NCI-H2171 treated with DMSO at 0.1 percent for 48 hours (cell line): ENCODE results near the gene ILF2.
A peak's percentile ranks its signal among the peaks of the same experiment; 100 is the strongest.

ENCODE experiments used
- DNase-seq: peaks from one replicate; lab custom pipeline; 2025; lab: John Stamatoyannopoulos, UW

Gene ILF2

GRCh38 chr1:153627715-153628626 lies 42.8 kb downstream of the ILF2 start, which contains the start of gene S100A1:
TSS of gene S100A1 (plus strand) at chr1:153628434. CDS start at chr1:153630522, 2,088 bp downstream.
- DNase-seq: no peak

DNA sequence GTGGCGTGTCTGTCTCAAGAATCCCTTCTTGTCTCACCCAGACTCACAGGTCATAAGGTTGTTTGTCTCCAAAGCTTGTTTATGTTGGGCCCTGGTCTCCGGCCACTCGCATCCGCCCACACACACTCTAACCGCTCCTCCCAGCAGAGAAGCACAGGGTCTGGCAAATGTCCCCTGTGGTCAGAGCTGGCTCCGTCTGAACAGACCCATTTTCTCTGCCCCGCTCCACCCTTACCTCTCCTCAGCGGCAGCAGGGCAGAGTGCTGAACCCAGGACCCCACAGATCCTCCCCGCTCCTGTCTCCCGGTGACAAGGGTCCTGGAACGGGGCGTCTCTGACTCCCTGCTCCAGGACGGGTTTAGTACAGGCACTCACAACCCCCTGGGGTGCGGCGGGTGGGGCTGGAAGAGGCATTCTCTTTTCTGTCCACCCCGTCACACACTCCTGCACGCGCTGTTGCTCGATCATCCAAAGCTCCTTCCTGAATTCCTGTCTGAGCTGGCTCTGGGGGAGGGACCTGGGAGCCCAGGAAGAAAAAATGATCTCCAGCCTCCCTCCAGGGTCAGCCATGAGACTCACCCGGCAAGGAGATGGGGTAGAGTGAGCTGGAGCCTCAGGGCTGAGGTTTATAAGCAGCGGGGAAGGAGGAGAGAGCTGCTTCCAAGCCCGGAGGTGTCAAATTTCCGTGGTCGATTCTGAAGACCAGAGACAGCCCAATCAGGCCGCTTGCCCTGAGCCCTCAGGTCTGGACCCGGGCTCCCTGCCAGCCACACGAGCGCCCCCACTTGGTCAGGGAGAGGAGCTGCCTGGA lies 43.7 kb downstream of the ILF2 start, which contains the start of gene S100A13:
TSS of gene S100A13 (minus strand) at position 602 of the 811 bp plus-strand sequence. CDS start 1,033 bp downstream, outside the sequence.
- peak; percentile 62 for DNase-seq

DNA sequence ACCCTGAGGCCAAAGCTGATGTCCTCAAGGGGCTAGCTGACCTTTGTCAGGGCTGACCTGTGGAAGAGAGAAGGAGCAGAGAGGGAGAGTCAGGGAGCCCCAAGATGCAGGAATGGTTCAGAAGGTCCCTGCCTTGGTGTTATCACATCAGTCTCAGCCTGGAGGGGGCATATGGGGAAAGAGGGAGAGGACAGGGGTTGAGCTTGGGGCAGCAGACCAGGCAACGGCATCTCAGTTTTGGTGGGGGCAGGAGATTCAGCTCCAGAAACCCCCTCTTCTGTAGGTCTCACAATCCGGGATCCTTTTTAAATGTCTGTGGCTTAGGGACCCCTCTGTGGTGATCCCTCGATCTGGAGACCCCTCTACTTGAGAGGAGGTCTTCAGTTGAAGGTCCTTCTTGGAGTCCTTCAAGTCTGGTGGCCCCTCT lies 44.3 kb downstream of the ILF2 start:
- no peak for DNase-seq

DNA sequence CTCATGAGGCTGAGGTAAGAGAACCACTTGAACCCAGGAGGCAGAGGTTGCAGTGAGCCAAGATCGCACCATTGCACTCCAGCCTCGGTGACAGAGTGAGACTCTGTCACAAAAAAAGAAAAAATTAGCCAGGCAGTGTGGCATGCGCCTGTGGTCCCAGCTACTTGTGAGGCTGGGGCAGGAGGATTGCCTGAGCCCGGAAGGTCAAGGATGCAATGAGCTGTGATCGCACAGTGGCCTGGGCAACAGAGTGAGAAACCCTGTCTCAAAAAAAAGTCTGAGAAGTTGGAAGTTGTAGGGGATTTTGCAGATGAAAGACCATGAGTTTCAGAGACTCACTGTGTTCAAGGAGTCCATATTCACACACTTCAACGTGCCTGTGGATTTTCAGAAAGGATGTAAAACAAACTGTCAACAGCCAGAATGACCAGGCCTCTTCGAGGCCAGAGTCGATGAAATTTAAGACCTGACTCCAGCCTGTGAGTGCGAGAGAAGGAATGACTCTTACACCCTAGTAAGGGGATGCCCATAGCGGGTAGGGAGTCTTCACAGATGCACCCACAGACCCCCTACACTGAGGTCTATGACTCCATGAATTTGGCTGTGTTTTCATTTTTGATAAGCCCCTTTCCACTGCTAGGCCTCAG lies 45.7 kb downstream of the ILF2 start:
- DNase-seq: no peak

- no peak for DNase-seq
Measured at GRCh38 chr1:153623101-153623500, 47.7 kb downstream of the ILF2 start.

DNA sequence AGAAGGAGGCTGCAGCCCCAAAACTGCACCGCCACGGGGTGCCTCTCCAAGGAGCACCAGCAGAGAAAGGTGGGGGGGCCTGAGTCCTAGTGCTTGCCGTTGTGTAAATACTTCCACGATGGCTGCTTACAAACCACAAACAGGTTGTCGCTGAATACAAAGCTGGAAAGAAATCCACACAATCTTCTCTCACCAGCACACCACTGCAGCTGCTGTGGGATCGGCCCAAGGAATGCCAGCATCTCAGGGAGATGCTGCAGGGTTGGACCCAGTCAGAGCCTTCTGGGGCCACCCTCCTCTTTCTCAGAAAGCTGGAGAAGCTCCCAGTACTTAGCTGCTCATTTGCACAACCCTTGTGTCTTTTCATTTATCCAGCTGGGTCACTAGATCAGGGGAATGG lies 51.6 kb downstream of the ILF2 start:
- DNase-seq: no peak

DNA sequence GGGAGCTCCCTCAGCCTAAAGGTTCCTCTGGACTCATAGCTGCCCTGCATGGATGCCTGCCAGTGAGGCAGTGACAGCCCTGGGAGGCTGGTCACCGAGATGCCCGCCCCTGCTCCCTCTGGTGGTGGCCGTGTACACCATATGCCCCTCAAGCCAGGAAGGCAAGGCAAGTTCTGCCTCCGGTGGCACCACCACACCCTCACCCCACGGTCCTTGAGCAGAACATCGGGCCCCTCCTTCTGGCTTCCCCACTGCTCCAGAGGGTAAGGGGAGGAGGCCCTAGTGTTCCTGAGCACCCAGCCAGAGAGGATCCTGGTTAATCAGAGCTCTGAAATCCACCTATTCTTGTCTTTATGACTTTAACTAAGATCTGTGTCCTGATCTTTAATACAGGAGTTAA lies 53.1 kb downstream of the ILF2 start:
- DNase-seq: peak; percentile 12

DNA sequence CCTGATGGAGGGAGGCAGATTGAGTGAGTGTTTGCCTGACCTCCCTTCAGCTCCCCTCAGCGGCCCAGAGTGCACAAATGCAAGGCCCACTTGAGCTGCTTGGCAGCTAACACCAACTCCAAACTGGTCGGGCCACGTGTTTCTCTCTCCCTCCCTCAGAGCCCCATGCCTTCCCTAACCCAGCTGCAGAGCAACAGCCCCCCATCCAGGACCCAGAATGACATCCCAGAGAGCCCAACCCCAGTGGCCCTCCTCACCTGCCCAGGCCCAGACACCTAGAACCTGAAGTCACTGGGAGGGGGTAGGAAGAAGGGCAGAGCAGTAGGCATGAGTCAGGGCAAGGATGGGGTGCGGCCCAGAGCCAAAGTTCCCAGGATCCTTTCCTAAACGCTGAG lies 53.9 kb downstream of the ILF2 start:
- no peak for DNase-seq

DNA sequence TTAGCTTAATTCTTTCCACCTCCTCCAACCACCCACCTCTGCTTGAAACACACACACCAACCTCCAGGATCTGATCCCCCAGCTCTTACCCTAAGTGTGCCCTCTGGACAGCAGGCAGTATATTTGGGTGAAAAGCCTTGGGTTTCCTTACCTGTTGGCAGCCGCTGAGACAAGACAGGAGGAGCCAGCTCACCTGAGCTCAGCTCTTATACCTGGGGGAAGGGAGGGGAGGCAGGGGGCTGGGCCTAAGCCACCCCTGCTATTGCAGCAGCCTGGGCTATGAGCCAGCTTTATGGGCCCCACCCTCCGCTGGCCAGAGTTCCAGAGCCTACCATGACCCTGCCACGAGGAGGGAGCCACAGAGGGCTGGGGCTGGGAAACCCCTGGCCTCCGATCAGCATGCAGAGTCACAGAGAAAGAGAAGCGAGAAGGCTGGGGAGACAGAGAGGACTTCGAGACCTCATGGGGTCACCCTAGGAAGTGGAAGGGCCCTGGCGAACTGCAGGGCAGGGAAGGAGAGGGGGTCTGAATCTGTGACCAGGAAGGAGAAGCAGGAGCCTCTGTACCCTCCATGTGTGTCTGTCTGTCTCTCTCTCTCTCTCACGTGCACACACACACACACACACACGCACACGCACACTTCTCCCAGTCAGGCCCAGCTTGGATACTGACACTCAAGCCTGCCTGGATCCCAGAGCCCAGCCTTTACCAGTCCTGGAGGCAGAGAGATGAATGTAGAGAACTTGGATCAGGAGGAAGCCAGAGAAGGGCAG lies 54.5 kb downstream of the ILF2 start, which contains the start of gene S100A14:
TSS of gene S100A14 (minus strand) at position 182 of the 773 bp plus-strand sequence. CDS start 467 bp downstream, outside the sequence.
- DNase-seq: no peak

GRCh38 chr1:153615406-153615805 lies 55.4 kb downstream of the ILF2 start:
- DNase-seq: no peak

GRCh38 chr1:153614906-153615305 lies 55.9 kb downstream of the ILF2 start:
- DNase-seq: no peak

- DNase-seq: no peak
Measured at GRCh38 chr1:153614189-153614900, 56.4 kb downstream of the ILF2 start.

GRCh38 chr1:153613406-153613805 lies 57.4 kb downstream of the ILF2 start:
- no peak for DNase-seq

- no peak for DNase-seq
Measured at GRCh38 chr1:153612755-153613331, 58.0 kb downstream of the ILF2 start, which contains the start of gene S100A16. TSS of gene S100A16 (minus strand) at chr1:153613137. CDS start at chr1:153608151, 4,986 bp downstream.

DNA sequence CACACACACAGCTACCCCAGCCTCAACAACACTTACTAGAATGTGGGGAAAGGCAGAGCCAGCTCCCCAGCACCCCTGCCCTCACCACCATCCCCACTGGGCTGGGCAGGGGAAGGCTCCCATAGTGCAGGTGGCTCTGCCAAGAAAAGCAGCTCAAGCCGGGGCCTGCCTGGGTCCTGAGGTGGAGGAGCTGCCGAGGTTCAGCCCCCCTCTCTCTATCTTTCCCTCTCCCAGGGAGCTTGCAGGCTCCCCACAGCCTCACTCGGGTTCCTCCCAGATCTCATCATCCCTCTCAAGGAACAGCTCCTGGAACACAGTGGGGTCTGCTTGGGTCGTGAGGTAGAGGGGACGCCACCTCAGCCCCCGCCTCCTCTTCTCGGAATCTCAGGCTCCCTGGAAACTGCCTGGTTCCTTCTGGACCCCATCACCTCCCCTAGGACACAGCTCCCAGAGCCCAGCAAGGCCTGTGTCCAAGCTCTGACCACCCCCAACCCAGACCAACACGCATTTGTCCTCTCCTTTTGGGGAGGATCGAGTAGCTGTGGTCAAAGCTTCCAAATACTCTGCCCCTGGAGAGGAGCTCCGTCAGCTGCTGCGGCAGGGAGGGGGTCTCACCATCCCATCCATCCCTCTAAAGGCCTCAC lies 58.6 kb downstream of the ILF2 start:
- DNase-seq: no peak
